ENCODE data around the gene GNB1L.

DNA sequence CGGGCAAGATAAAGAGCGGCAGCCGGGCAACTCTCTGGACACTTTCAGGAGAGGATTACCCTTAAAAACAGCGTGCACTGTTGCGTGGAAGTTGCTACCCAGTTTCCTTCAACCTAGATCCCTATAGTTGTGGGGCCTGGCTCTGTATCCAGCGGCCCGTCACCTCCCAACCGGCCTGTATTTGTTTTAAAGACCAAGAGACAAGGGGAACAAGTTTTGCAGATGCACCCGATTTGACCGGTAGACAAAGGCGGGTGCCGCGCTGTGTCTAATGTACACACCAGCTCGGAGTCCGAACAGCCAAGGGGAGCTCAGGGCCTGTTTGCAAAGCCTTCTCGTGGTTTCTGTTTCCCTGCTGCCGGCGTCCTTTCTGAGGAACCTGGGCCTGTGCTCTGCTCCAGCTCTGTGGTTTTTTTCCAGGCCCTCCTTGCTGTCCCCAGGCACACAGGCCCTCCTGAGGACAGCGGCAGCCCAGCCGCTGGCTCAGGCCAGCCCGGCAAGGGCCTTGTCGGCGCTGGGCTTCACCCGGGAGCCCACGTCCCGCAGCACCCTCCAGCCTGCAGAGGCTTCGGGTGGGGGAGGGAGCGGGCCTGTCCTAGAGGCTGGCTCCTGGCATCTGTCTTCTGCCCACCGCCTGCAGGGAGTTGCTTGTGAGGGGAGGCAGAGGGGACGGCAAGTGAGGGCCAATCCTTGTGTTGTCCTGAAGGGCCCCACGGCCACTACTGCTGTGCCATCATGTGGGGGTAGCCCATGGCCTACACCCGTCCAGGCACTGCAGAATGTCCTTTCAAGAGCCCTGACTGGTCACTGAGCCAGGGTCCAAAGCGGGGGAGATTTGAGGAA is 92.7 kb downstream of the GNB1L start:
- TF ChIP-seq GATA2 (IDR thresholded peaks at IDR 0.05; ENCODE audit: low read depth, low read length) = no peak
- no peak for TF ChIP-seq GATA3 (IDR thresholded peaks at IDR 0.05; ENCODE audit: low read depth, low read length)

All from SH-SY5Y (cell line).